Measurements from ENCODE around the gene ITM2C. TPM values are rescaled to one million over a fixed set of nuclear protein-coding genes. Genes with fewer than 3 reads are reported as not detected.
A peak's percentile ranks its signal among the peaks of the same experiment; 100 is the strongest.

ITM2C gene
- total RNA-seq, 1 donor from 2014 or later, result 18.4 TPM

GRCh38 chr2:230870544-230871360 is 6.0 kb downstream of the ITM2C start:
- DNase-seq (ENCODE audit: low spot score), result no peak
- intact Hi-C loops (cut with DNase I), result no loop called here

GRCh38 chr2:230871361-230872150 is 6.8 kb downstream of the ITM2C start:
- DNase-seq (ENCODE audit: low spot score), result no peak
- intact Hi-C loops (cut with DNase I), result no loop called here

- intact Hi-C loops (cut with DNase I), result no loop called here
- peak; percentile 53 for DNase-seq (ENCODE audit: low spot score)
Observed at GRCh38 chr2:230872151-230872967, 7.6 kb downstream of the ITM2C start.

- DNase-seq (ENCODE audit: low spot score), result no peak
Observed at GRCh38 chr2:230872968-230873660, 8.4 kb downstream of the ITM2C start.

GRCh38 chr2:230873661-230874401 is 9.1 kb downstream of the ITM2C start:
- no peak for DNase-seq (ENCODE audit: low spot score)
- intact Hi-C loops (cut with DNase I), result no loop called here

More at GRCh38 chr2:230872968-230873660, 8.4 kb downstream of the ITM2C start:
- intact Hi-C loops (cut with DNase I), result no loop called here

GRCh38 chr2:230874456-230874855 is 9.7 kb downstream of the ITM2C start:
- no peak for DNase-seq (ENCODE audit: low spot score)
- intact Hi-C loops (cut with DNase I), result no loop called here

- intact Hi-C loops (cut with DNase I), result no loop called here
- DNase-seq (ENCODE audit: low spot score), result no peak
Observed at GRCh38 chr2:230874876-230875275, 10.1 kb downstream of the ITM2C start.

GRCh38 chr2:230875347-230876315 is 10.9 kb downstream of the ITM2C start:
- intact Hi-C loops (cut with DNase I), result no loop called here
- DNase-seq (ENCODE audit: low spot score), result no peak

- DNase-seq (ENCODE audit: low spot score), result peak; percentile 61
- intact Hi-C loops (cut with DNase I), result no loop called here
Observed at GRCh38 chr2:230877116-230877758, 12.5 kb downstream of the ITM2C start.

GRCh38 chr2:230877759-230878598 is 13.2 kb downstream of the ITM2C start:
- intact Hi-C loops (cut with DNase I), result no loop called here
- peak; percentile 63 for DNase-seq (ENCODE audit: low spot score)

GRCh38 chr2:230878599-230879188 is 14.0 kb downstream of the ITM2C start:
- intact Hi-C loops (cut with DNase I), result no loop called here
- peak; percentile 50 for DNase-seq (ENCODE audit: low spot score)

- intact Hi-C loops (cut with DNase I), result no loop called here
- peak; percentile 53 for DNase-seq (ENCODE audit: low spot score)
Observed at GRCh38 chr2:230879271-230879882, 14.6 kb downstream of the ITM2C start.

GRCh38 chr2:230879891-230880290 is 15.1 kb downstream of the ITM2C start:
- intact Hi-C loops (cut with DNase I), result no loop called here
- DNase-seq (ENCODE audit: low spot score), result no peak

GRCh38 chr2:230881840-230882239 is 17.1 kb downstream of the ITM2C start:
- intact Hi-C loops (cut with DNase I), result no loop called here
- peak; percentile 39 for DNase-seq (ENCODE audit: low spot score)

- intact Hi-C loops (cut with DNase I), result no loop called here
- no peak for DNase-seq (ENCODE audit: low spot score)
Observed at GRCh38 chr2:230885463-230886130, 20.9 kb downstream of the ITM2C start.
